NCI-H2196 treated with DMSO at 0.1 percent for 48 hours (cell line): Measurements from ENCODE around the gene TCF7L1.
"Not testable (repeated sequence)": the region's sequence is repeated elsewhere in the genome, so short reads cannot be mapped to it uniquely, and the experiment has no call there.

Experiments
- DNase-seq: peaks from one replicate; lab custom pipeline; 2025; ENCODE audit not compliant: unreplicated experiment; lab: John Stamatoyannopoulos, UW

Gene TCF7L1

DNA sequence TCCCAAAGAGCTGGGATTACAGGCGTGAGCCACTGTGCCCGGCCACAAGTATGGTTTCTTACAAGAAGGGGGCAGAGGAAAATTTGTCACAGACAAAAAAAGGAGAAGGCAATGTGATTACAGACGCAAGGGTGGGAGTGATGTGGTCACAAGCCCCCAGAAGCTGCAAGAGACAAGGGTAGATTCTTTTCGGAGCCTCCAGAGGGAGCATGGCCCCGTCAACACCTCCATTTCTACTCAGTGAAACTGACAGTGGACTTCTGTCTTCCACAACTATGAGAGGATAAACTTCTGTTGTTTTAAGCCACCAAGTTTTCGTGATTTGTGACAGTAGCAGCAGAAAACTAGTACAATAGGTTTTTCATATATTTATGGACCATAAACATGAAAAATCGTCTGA lies 2.1 kb upstream of the TCF7L1 start:
- DNase-seq: no peak

GRCh38 chr2:85132397-85132796 lies 795 bp upstream of the TCF7L1 start:
- DNase-seq: no peak

DNA sequence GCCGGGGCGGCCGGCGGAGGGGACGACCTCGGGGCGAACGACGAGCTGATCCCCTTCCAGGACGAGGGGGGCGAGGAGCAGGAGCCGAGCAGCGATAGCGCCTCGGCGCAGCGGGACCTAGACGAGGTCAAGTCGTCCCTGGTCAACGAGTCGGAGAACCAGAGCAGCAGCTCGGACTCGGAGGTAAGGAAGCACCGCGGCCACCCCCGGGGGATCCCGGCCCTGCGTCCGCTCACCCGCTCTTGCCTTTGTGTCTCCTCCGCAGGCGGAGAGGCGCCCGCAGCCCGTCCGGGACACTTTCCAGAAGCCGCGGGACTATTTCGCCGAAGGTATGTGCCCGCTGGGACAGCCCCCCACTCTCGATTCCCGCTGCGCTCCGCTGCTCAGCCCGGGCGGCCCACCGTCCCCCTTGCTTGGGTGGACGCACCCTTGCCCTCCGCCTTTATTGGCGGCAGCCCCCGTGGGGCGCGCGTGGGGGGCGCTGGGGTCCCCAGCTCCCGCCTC lies 611 bp downstream of the TCF7L1 start:
- no peak for DNase-seq

- DNase-seq: no peak
These were observed 1.2 kb downstream of the TCF7L1 start for GRCh38 chr2:85134255-85134895.

- no peak for DNase-seq
These were observed 1.9 kb downstream of the TCF7L1 start for GRCh38 chr2:85134896-85135659.

DNA sequence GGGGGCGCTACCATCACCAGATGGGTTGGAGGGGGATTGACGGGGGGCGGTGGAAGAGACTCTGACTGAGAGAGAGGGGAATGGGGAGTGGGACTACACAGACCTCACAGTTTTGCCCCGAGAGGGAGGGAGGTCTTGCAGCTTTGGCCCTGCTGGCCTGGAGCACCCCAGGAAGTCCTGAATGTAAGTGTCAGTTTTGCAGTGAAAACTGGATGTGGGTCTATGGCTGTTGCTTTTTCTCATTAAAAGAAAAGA lies 2.4 kb downstream of the TCF7L1 start:
- no peak for DNase-seq

DNA sequence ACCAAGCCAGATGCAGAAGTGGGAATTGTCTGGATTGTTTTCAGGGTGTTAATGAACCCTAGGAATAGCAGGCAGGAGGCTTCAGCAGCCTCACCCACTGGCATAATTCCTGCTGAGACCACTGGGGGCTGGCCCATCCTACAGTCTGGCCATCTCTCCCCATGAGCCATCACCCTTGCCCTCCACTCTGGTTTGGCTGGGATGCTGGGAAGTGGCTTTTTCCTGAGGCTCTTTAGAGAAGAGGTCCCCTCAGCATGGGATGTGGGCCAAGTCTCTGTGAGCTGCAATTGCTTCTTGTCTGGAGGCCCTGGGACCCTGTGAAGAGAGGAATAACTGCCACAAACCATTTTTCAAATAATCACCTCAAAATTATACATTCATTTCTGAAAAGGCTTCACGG lies 4.0 kb downstream of the TCF7L1 start:
- no peak for DNase-seq

DNA sequence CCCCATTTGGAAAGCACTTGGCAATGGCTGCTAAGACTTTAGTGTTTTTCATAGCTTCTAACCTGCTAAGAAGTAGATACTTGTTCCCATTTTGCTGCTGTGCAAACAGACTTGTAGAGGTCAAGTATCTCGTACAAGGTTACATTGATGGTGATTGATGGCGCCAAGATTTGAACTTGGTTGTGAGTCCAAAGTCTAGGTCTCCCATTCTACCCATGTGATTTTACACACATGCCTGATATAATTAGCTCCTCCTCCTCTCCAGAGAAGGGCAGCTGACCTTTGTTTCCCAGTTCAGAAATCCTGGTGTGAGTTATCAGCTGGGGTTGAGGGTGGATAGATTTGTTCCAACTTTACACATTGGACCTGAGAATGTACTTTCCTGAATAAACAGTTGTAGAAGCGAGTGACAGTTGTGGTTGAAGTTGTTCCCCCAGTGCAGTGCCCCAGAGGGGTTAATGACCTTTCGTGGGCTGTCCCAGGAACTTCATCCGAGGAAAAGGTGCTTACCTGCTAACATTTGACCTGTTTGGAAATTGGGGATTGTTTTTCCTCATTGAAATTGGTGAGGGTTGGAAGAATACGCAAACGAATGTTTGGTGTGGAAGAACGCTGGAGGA lies 10.4 kb downstream of the TCF7L1 start:
- DNase-seq: no peak

- DNase-seq: no peak
These were observed 12.1 kb downstream of the TCF7L1 start for GRCh38 chr2:85145116-85145820.

DNA sequence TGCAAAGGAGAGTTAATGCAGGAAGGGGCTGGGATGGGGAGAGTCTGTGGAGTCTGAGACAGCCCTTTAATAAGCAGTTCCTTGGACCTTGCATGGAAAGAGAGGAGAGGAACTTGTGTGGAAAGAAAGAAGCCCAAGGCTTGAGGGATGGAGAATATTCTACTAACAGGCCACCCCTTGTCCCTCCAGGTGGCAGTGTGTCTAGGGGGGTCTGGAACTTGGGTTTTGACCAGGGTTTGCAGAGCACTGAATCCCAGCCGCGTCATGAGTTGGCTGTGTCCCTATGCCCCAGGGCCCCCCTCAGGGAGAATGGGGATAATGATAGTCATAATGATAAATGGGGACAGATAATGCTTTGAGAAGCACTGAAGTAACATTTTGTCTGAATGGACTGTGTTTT lies 15.0 kb downstream of the TCF7L1 start:
- no peak for DNase-seq

GRCh38 chr2:85151026-85151425 lies 17.8 kb downstream of the TCF7L1 start:
- no peak for DNase-seq

- no peak for DNase-seq
These were observed 19.7 kb downstream of the TCF7L1 start for GRCh38 chr2:85152895-85153294.

DNA sequence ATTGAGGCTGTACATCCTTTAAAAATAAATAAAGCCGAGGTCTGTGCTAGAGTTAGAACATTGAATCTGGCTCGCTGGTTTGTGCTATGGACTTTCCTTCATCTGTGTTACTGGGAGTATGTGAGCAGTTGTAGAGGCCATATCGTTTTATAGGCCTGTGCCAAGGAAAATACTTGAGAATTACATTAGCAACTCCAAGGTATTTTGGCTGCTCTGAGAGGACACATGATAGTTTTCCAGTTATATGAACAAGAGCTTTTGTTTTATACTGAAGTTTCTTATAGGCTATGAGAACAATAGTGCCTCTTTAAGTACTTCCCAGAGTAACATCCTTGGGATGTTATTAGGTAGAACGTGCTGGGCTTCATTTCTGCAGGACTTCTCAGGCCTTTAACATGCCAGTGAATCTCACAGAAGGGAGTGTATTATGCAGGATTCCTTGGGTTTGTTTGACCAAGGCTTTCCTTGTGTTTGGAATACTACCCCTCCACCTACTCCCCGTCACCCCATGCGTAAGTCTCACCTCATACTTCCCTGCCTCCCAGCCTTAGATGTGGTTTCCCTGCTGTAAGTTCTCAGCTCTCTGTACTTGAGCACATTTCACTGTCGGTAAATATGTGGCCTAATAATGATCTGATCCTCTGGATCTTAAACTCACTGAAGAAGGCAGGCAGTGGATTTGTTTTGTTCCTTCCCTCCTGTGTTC lies 21.0 kb downstream of the TCF7L1 start:
- no peak for DNase-seq

DNA sequence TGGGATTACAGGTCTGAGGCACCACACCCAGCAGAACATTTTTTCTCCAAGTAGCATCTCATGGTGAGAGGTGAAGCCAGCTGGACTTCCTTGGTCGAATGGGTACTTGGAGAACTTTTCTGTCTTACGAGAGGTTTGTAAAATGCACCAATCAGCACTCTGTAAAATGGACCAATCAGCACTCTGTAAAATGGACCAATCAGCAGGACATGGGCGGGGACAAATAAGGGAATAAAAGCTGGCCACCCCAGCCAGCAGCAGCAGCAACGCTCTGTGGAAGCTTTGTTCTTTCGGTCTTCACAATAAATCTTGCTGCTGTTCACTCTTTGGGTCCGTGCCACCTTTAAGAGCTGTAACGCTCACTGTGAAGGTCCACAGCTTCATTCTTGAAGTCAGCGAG lies 21.9 kb downstream of the TCF7L1 start:
- DNase-seq: not testable (repeated sequence)

DNA sequence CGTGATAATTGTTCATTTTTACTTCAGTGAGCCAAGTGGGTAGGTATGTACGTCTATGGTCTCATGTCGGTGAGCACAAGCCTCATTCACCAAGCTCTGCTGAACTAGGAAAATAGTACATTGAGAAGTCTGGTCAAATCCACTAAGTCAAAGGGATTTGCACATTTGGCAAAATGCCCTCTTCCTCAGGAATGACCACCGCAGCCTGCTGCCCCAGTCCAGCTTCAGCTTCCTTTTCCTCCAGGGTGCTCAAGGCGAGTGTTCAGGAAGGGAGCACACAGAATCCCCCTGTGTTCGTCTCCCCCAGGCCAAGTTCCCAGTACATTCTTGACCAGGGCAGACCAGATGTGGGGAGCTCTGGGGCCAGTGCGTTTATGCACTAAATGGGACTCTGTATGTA lies 23.0 kb downstream of the TCF7L1 start:
- no peak for DNase-seq

GRCh38 chr2:85156619-85157018 lies 23.4 kb downstream of the TCF7L1 start:
- DNase-seq: no peak

GRCh38 chr2:85157345-85157744 lies 24.2 kb downstream of the TCF7L1 start:
- no peak for DNase-seq

DNA sequence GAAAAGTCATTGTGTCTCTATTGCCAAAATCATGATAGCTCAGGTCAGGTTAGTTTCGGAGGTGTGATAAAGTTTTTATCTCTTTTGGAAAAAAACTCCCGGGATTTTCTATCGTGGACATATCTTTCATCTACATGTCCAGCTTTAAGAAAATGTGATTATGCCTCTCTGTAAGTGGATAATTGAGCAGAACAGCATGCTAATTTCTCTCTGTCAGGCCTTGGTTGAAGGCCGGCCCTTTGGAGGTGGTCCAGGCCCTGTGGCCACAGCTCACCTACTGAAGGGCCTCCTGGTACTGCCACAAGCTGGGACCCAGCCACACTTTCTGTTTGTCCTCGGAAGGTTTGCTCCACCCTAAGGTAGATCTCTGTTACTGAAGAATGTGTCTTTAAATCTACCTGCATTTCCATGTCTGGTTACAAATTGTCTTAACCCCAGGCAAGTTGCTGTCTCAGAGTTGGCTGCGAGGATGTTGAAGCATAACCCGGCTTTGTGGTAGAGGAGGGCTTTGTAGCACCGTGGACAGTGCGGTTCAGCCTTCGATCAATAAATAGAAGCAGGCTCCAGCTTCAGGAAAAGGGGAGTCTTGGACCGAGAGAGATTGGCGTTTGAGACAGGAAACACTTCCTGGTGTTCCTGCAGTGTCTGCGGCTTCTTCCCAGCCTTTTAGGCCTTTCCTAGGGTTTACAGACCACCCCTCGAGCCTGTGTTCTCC lies 25.5 kb downstream of the TCF7L1 start:
- no peak for DNase-seq

DNA sequence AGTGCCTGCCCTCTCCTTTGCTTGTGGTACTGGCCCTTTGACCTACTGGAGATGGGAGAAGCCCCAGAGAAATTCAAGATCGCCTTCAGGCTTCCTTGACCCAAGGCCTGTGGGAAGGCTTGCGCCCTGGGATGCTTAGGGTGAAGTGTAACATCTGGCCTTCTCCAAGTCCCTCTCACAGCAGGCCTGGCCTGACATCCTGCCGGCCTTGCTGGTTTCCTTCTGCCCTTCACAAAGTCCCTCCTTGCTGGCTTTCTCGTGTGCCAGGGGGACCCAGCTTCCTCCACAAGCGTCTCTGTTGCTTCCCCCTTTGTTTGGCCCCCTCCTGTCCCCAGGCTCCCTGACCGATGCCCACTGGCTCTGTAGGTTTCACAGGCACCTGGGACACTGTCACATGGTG lies 26.4 kb downstream of the TCF7L1 start:
- DNase-seq: no peak
